Activated CD4-positive, CD25-positive, alpha-beta regulatory T cell treated with anti-CD3 and anti-CD28 coated beads, Interleukin-2, amount 50 U/mL, for 16 hours (primary cell): ENCODE measurements around the gene PLD3.
A peak's percentile ranks its signal among the peaks of the same experiment; 100 is the strongest.
"Not testable (repeated sequence)": the region's sequence is repeated elsewhere in the genome, so short reads cannot be mapped to it uniquely, and the experiment has no call there.

ENCODE experiments used
- DNase-seq: peaks from one replicate; pipeline ENCODE4 v3.0.0-alpha.2; 2020; ENCODE audit warnings: low read depth, low spot score

Gene PLD3

GRCh38 chr19:40363069-40363468 lies 14.6 kb downstream of the PLD3 start:
- no peak for DNase-seq

- no peak for DNase-seq
Observed at GRCh38 chr19:40365010-40365409, 16.5 kb downstream of the PLD3 start.

- peak; percentile 5 for DNase-seq
Observed at GRCh38 chr19:40365613-40366401, 17.3 kb downstream of the PLD3 start.

DNA sequence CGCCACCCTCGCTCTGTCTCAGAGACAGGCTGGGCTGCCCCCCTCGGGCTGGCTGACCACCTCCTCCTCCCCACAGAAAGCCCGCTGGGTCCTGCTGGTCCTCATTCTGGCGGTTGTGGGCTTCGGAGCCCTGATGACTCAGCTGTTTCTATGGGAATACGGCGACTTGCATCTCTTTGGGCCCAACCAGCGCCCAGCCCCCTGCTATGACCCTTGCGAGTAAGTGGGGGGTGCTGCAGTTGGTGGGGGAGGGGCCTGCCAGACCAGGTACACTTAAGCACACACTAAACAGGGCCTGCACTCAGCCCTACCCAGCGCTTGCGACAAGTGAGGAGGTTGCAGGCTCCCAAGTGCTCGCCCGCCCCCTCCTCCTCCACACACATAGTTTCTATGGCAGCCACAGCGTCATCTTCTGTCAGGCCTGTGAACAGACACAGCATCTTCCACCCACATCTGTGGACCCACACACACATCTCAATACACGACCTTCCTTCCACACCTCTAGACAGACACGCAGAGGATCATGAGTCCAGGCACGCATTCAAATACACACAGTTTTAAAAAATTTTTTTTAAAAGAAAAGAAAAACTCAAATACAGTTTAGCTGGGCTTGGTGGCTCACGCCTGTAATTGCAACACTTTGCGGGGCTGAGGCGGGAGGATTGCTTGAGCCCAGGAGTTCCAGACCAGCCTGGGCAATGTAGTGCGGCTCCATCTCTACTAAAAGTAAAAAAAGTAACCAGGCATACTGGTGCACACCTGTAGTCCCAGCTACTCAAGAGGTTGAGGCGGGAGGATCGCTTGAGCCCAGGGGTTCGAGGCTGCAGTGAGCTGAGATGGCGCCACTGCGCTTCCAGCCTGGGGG lies 18.4 kb downstream of the PLD3 start:
- no peak for DNase-seq

GRCh38 chr19:40367577-40368434 lies 19.3 kb downstream of the PLD3 start:
- DNase-seq, result no peak

DNA sequence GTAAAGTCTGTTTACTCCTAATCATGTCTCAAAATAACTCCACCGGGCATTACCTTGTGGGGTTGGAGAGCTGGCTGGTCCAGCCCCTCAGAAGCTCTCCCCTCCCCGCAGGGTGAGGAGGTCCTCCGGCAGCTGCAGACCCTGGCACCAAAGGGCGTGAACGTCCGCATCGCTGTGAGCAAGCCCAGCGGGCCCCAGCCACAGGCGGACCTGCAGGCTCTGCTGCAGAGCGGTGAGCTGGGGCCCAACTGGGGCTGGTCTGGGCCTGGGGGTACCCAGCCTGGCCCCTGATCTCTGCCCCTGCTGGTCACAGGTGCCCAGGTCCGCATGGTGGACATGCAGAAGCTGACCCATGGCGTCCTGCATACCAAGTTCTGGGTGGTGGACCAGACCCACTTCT lies 21.3 kb downstream of the PLD3 start:
- no peak for DNase-seq

DNA sequence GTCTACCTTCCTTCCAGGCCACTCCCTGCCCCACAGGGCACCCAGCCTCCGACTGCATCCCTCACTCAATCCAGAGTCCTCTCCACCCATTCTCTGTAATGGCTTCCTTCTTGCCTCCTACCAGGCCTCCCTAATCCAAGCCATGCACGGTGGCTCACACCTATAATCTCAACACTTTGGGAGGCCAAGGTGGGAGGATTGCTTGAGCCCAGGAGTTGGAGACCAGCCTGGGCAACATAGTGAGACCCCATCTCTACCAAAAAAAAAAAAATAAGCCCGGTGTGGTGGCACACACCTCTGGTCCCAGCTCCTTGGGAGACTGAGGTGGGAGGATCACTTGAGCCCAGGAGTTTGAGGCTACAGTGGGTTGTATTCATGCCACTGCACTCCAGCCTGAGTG lies 21.8 kb downstream of the PLD3 start:
- DNase-seq, result not testable (repeated sequence)

GRCh38 chr19:40370997-40371801 lies 22.7 kb downstream of the PLD3 start:
- DNase-seq, result no peak

DNA sequence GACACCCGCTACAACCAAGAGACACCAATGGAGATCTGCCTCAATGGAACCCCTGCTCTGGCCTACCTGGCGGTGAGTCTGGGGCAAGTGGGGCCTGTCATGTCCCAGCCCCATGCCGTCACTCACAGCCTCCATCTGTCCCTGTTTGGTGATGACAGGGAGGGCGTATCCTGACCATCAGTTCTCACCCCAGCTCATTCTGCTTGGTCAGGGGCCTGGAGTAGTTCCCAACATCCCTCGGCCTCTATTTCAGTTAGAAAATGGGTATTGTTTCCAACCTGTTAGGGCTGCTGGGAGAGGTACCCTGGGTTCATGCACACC lies 23.3 kb downstream of the PLD3 start:
- no peak for DNase-seq

DNA sequence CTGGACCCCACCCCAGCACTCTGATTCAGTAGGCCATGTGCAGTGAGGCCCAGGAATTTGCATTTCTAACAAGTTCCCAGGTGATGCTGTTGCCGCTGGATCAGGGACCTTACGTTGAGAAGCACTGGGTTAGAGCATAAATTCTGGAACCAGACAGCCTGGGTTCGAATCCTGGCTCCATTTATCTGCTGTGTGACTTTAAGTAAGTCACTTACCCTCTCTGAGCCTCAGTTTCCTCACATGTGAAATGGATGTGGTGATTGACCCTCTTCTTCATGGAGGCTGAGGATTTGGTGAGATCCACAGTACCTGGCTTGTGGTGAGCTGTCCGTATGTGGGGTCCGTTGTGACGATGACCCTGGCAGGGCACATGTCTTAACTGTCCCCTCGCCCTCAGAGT lies 25.6 kb downstream of the PLD3 start:
- DNase-seq, result no peak

DNA sequence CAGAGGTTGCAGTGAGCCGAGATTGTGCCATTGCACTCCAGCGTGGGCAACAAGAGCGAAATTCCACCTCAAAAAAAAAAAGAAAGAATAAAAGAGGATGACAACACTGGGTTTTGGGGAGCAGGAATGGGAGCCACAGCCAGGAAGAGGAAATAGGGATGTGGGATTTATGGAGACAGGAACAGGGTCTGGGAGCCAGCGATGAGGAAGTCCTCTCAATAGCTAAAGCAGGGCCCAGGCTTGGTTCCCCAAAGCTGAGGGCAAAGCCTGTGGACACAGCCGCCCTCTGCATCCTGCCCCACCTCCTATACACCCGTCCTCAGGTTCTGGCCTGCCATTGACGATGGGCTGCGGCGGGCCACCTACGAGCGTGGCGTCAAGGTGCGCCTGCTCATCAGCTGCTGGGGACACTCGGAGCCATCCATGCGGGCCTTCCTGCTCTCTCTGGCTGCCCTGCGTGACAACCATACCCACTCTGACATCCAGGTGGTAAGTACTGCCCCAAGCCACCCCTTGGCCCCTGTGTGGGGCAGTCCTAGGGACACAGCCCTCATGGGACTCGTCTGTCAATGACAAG lies 27.9 kb downstream of the PLD3 start:
- DNase-seq, result no peak

GRCh38 chr19:40377876-40378385 lies 29.4 kb downstream of the PLD3 start:
- no peak for DNase-seq

DNA sequence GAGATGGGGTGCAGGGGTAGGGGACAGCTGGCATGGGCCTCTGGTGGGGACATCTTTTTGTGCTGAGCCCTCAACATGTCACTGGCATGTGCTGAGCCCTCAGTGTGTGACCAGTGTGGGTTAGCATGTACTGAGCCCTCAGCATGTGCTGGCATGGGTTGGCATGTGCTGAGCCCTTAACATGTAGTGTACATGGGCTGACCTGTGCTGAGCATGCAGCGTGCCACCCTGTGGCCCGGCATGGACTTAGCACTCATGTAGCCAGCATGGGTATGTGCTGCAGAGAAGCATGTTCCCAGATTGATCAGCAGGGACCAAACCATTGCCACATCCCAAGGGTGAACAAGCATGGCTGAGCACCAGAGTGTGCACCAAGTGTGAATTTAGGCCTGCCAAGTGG lies 30.0 kb downstream of the PLD3 start:
- DNase-seq, result no peak

GRCh38 chr19:40379446-40380198 lies 31.1 kb downstream of the PLD3 start:
- no peak for DNase-seq

DNA sequence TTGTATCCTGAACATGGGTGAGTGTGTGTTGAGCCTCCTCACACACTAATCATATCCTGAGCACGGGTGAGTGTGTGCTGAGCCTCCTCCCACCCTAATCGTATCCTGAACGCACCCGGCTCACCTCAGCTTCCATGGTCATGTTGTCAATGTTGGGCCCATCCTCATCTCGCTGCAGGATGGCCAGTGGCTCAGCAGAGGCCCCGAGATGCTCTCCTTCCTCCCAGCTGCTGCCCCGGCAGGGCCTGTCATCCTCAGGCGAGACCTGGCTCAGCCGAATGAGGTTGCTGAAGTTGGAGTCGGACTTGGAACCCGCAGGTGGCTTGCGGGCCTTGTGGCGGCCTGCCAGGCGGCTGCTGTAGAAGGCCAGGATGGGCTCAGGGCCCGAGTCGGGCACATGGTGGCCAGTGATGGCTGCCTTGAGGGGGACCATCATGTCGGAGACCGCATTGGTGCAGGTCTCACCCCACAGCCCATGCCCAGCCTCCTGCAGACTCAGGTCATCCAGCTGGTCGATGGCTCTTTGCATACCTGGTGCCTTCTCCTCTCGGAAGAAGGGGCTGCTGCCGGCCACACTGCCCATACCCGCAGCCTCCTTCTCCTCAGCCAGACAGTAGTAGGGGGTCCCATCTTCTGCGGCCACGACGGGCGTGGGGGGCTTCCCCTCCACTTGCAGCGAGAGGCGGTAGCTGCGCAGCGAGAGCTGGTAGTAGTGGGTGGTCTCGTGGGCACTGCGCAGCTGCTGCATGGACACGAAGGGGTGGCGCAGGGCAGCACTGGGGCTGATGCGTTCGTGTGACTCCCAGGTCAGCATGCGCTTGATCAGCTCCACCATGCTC lies 31.9 kb downstream of the PLD3 start:
- no peak for DNase-seq

DNA sequence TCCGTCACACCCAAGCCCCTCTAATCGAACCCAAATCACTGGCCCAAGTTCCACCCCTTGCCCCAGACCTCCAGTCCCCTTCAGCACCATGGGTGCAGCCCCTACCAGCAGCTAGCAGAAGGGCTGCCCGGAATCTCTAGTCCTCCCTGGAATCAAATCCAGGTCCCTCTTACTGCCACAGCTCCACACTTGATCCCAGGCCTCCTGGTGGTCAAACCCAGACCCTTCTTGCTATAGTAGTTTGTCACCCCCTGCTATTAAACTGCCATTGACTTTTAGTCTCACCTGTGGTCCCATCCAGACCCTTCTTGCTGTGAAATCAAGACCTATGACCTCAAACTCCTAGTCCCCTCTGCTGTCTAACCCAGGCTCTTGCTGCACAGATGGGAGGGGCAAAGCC lies 32.8 kb downstream of the PLD3 start:
- DNase-seq, result no peak

- no peak for DNase-seq
Observed at GRCh38 chr19:40383668-40384248, 35.3 kb downstream of the PLD3 start.

DNA sequence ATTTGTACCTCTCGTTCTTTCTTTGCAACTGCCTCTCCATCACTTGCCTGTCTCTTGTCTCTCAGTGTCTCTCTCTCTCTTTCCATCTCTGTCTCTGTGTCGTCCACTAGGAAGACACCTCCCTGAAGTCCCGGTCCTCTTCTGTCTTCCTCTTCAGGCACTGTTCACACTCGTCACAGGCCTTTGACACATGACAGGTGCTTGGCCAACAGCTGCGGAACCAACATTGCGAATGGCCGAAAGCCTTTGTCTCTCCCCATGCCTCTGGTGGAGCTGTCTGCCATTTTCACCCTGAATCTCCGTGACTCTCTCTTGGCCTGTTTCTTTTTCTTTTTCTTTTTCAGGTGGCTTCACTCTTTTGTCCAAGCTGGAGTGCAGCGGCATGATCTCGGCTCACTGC lies 38.7 kb downstream of the PLD3 start:
- no peak for DNase-seq

DNA sequence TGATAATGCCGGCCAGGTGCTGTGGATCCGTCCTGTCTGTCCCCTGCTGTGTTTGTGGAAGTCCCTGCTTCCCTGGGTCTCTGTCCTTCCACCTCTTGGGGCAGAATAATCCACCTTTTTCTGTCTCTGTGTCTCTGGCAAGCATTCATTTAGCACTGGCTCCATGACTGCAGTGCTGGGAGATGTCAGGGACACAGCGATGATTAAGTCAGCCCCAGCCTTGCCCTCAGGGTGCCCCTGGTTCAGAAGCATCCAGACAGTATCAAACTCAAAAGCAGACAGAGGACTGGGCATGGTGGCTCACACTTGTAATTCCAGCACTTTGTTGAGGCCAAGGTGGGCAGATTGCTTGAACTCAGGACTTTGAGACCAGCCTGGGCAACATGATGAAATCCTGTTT lies 40.0 kb downstream of the PLD3 start:
- no peak for DNase-seq
